Smooth muscle cell (in vitro differentiated cells): ENCODE results near the gene UBE3B. TPM values are rescaled to one million over a fixed set of nuclear protein-coding genes. Genes with fewer than 3 reads are reported as not detected.

Experiments
- DNase-seq: peaks from one replicate; lab custom pipeline; 2025; ENCODE audit not compliant: unreplicated experiment; lab: John Stamatoyannopoulos, UW
- H2AFZ ChIP-seq: fragments of 200-600 bp; sonication (generic); 2 replicates; pipeline ENCODE4 v1.6.0; 2016; ENCODE audit warnings: antibody characterized with exemption, low read depth, mild to moderate bottlenecking
- H3F3A ChIP-seq: fragments of 200-600 bp; sonication (generic); 2 replicates; pipeline ENCODE4 v1.6.0; 2017; ENCODE audit warnings: antibody characterized with exemption, low read depth
- H3K27ac ChIP-seq: fragments of 200-600 bp; sonication (generic); 2 replicates; pipeline ENCODE4 v1.5.1; 2016; ENCODE audit warnings: low read depth, mild to moderate bottlenecking
- H3K27me3 ChIP-seq: fragments of 200-600 bp; sonication (generic); 2 replicates; pipeline ENCODE4 v1.6.1; 2016; ENCODE audit warnings: low read depth, mild to moderate bottlenecking
- H3K36me3 ChIP-seq: fragments of 200-600 bp; sonication (generic); 2 replicates; pipeline ENCODE4 v1.5.1; 2016; ENCODE audit warnings: low read depth
- H3K4me1 ChIP-seq: fragments of 200-600 bp; sonication (generic); 2 replicates; pipeline ENCODE4 v1.5.1; 2016; ENCODE audit warnings: low read depth
- H3K4me2 ChIP-seq: fragments of 200-600 bp; sonication (generic); 2 replicates; pipeline ENCODE4 v1.6.0; 2016; ENCODE audit warnings: mild to moderate bottlenecking
- H3K4me3 ChIP-seq: fragments of 200-600 bp; sonication (generic); 2 replicates; pipeline ENCODE4 v1.5.1; 2016; ENCODE audit warnings: mild to moderate bottlenecking
- H3K79me2 ChIP-seq: fragments of 200-600 bp; sonication (generic); 2 replicates; pipeline ENCODE4 v1.6.0; 2016; ENCODE audit warnings: low read depth, mild to moderate bottlenecking
- H3K9ac ChIP-seq: fragments of 200-600 bp; sonication (generic); 2 replicates; pipeline ENCODE4 v1.6.0; 2016; ENCODE audit warnings: low read depth
- H3K9me3 ChIP-seq: fragments of 200-600 bp; sonication (generic); replicated peaks from 2 replicates; pipeline ENCODE4 v1.5.1; 2016; ENCODE audit warnings: low read depth
- H4K20me1 ChIP-seq: fragments of 200-600 bp; sonication (generic); 2 replicates; pipeline ENCODE4 v1.6.0; 2016; ENCODE audit warnings: low read depth
- CTCF ChIP-seq: fragments of 200-600 bp; sonication (generic); IDR thresholded peaks from 2 replicates; pipeline ENCODE4 v1.5.1; 2017; ENCODE audit warnings: borderline replicate concordance, mild to moderate bottlenecking, antibody characterized with exemption; ENCODE audit not compliant: insufficient read depth, poor library complexity, severe bottlenecking
- WGBS: methylation state at CpG from one replicate; pipeline ENCODE4 v1.1.7; 2016; ENCODE audit warnings: low lambda C conversion rate; 5-methylcytosine and 5-hydroxymethylcytosine counted together
- polyA plus RNA-seq: library from polyadenylated mRNA; unstranded; fragments of >200 nt; fragmentation: Nextera tagmentation; extraction: Ambion mirVana; gene quantifications from 2 replicates; pipeline ENCODE4 v1.2.1, GENCODE V29; 2016
- total RNA-seq: library from RNA; depleted of rRNA; stranded (reverse); fragments of >200 nt; gene quantifications from 2 replicates; pipeline ENCODE4 v1.2.3, GENCODE V29; 2014

UBE3B gene
- total and polyA plus RNA-seq, 2 experiments from 2014 or later: 21.8 to 62.9 TPM

DNA sequence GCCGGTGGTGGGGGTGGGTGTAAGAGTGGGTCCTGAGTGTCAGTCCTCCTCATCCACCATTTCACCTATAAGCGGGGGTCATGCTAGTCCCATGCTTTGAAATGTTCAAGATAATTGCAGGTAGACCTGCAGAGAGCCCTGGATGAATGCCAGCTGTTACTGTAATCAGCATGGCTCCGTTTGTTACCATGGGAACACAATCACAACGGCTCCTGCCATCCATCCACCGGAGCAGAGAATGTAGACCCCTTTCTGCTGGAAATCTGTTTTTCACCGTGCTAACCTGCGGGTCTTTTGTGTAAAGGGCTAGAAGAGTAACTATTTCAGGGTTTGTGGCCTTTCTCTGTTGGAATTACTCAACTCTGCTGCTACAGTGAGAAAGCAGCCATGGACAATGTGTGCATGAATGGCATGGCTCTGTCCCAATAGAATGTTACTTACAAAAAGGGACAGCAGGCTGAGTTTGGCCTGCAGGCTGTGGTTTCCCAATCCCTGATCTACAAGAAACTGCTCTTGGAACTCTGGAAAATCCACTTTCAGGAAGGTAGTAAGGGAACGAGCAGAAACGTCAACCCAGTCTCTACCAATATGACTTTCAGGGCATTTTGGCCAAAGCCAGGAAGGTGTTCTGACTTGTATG lies 36.5 kb upstream of the UBE3B start:
- Histone ChIP-seq H4K20me1 (no peaks in the 10 kb centered on the region), H3K36me3 (no peaks in the 10 kb centered on the region), H3K9me3 (no peaks in the 10 kb centered on the region), H3K4me3 (no peak overlapping the region), H3K79me2 (no peaks in the 10 kb centered on the region), H3K4me1 (no peaks in the 10 kb centered on the region), H3K27ac (no peak overlapping the region), H3K27me3 (no peaks in the 10 kb centered on the region), H3F3A (peaks cover 2% of the 10 kb centered on the region), H3K9ac (no peak overlapping the region), H3K4me2 (no peak overlapping the region), H2AFZ (no peak overlapping the region)
- no peak for DNase-seq
- no peak for TF ChIP-seq CTCF
- WGBS: 87% methylated on average over 9 of the region's 9 CpGs

GRCh38 chr12:109443794-109444193 lies 33.6 kb upstream of the UBE3B start:
- WGBS: 98% methylated on average over 5 of the region's 5 CpGs
- Histone ChIP-seq H2AFZ (no peak overlapping the region), H3K27ac (peak overlapping the region; percentile 15), H3K4me2 (no peak overlapping the region), H3K9me3 (no peaks in the 10 kb centered on the region), H4K20me1 (peaks cover 17% of the 10 kb centered on the region), H3F3A (peaks cover 5% of the 10 kb centered on the region), H3K9ac (no peak overlapping the region), H3K79me2 (peaks cover 9% of the 10 kb centered on the region), H3K4me1 (no peaks in the 10 kb centered on the region), H3K36me3 (no peaks in the 10 kb centered on the region), H3K4me3 (no peak overlapping the region), H3K27me3 (no peaks in the 10 kb centered on the region)
- no peak for TF ChIP-seq CTCF
- no peak for DNase-seq

GRCh38 chr12:109444259-109444658 lies 33.2 kb upstream of the UBE3B start:
- 79% methylated on average over 6 of the region's 6 CpGs for WGBS
- Histone ChIP-seq H3K27ac (peak overlapping the region; percentile 15), H3K9me3 (no peaks in the 10 kb centered on the region)

More at GRCh38 chr12:109444259-109444658, 33.2 kb upstream of the UBE3B start:
- Histone ChIP-seq H3K4me1 (no peaks in the 10 kb centered on the region), H3K9ac (no peak overlapping the region), H2AFZ (no peak overlapping the region), H3K27me3 (no peaks in the 10 kb centered on the region), H3K36me3 (no peaks in the 10 kb centered on the region), H3K79me2 (peaks cover 14% of the 10 kb centered on the region), H3K4me3 (no peak overlapping the region), H3K4me2 (no peak overlapping the region), H3F3A (peaks cover 5% of the 10 kb centered on the region), H4K20me1 (peaks cover 21% of the 10 kb centered on the region)
- TF ChIP-seq CTCF: no peak
- no peak for DNase-seq
